Esophagus muscularis mucosa (tissue), 3 donors: ENCODE results near the gene TTC27.

Source experiments
- CTCF ChIP-seq, 3 experiments: fragments of 200-600 bp in 2 of 3; fragments of 450-650 bp in 1 of 3; sonication (generic) in 2 of 3; IDR thresholded peaks; one replicate each; pipeline ENCODE4 v1.5.1; 2017 to 2019; ENCODE audit warnings: antibody characterized with exemption in 3 of 3, mild to moderate bottlenecking in 2 of 3, moderate library complexity in 1 of 3
- POLR2A ChIP-seq: fragments of 450-650 bp; IDR thresholded peaks from one replicate; pipeline ENCODE4 v1.6.1; 2017; ENCODE audit warnings: antibody characterized with exemption, moderate library complexity, mild to moderate bottlenecking, low read depth

- TF ChIP-seq CTCF (IDR thresholded peaks at IDR 0.05), result no peak
- no peak for TF ChIP-seq POLR2A
Observed at GRCh38 chr2:32656069-32656468, 28.2 kb downstream of the TTC27 start.
